Skin of body (tissue), 2 donors: ENCODE measurements around the gene TJP3. TPM values are rescaled to one million over a fixed set of nuclear protein-coding genes. Genes with fewer than 3 reads are reported as not detected.

Experiments
- DNase-seq: peaks from one replicate; lab custom pipeline; 2025; lab: John Stamatoyannopoulos, UW
- total RNA-seq: library from RNA; depleted of rRNA; stranded (reverse); fragments of >200 nt; gene quantifications from one replicate; pipeline ENCODE4 v1.2.3, GENCODE V29; 2014

Gene TJP3
- total RNA-seq, 1 donor from 2014 or later: 1.2 TPM

DNA sequence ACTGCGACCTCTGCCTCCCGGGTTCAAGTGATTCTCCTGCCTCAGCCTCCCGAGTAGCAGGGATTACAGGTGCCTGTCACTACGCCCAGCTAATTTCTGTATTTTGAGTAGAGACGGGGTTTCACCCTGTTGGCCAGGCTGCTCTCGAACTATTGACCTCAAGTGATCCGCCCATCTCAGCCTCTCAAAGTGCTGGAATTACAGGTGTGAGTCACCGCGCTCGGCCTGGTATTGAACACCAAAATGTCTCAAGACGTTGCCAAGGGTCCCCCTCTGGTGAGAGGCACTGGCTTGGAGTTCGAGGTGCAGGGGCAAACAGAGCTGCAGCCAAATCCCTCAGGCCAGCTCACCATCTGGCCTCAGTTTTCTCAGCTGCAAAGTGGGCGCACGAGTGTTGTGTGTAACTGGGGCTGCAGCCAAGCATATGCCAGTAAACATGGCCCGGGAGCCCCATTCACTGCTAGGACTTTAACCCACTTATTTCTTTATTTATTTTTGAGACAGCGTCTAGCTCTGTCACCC is 8.0 kb downstream of the TJP3 start:
- DNase-seq: no peak

DNA sequence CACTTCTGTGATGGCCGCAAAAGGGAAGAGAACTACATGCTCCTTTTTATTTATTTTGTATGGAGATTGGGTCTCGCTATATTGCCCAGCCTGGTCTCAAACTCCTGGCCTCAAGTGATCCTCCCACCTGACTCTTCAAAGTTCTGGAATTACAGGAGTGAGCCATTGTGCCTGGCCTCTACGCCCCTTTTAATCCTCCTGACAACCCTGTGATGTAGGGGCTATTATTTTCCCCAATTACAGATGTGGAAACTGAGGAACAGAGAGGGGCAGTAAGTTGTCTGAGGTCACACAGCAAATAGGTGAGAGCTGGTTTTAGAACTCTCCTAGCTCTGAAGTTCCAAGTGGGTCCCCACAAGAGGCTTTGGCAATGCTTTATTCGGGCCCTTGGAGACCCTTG is 11.7 kb downstream of the TJP3 start:
- DNase-seq: no peak

GRCh38 chr19:3720349-3720917 is 12.2 kb downstream of the TJP3 start:
- no peak for DNase-seq

- peak; percentile 35 for DNase-seq
These were observed 13.1 kb downstream of the TJP3 start for GRCh38 chr19:3721131-3721886.

- DNase-seq: no peak
These were observed 13.8 kb downstream of the TJP3 start for GRCh38 chr19:3721887-3722442.

GRCh38 chr19:3722443-3723109 is 14.4 kb downstream of the TJP3 start:
- DNase-seq: no peak

DNA sequence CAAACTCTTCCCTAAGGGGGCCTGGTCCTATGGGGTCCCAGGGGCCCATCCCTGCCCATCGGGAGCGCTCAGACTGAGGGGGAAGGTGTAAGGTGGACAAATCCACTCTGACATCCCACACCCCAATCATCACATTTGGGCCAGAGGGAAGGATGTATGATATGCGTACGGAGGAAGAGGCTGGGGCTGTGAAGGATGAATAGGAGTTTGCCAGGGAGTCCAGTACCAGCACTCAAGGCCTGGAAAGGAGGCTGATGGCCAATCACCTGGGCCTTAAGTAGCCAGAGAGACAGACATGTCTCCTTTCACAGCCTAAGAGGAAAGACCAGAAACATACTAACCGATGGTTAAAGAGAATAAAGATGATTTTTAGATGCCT is 14.9 kb downstream of the TJP3 start:
- no peak for DNase-seq

GRCh38 chr19:3723883-3724282 is 15.7 kb downstream of the TJP3 start:
- no peak for DNase-seq

DNA sequence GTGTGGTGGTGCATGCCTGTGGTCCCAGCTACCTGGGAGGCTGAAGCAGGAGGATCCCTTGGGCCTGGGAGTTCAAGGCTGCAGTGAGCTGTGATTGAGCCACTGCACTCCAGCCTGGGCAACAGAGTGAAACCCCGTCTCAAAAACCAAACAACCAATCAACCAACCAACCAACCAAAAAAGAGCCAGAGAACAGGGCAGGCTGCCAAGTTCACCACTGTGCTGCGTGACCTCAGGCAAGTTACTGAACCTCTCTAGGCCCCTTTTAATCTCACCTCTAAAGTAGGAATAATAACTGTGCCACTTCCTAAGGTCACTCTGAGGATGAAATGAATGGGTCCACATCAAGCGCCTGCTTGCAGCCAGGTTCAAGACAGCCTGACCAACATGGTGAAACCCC is 16.9 kb downstream of the TJP3 start:
- no peak for DNase-seq

DNA sequence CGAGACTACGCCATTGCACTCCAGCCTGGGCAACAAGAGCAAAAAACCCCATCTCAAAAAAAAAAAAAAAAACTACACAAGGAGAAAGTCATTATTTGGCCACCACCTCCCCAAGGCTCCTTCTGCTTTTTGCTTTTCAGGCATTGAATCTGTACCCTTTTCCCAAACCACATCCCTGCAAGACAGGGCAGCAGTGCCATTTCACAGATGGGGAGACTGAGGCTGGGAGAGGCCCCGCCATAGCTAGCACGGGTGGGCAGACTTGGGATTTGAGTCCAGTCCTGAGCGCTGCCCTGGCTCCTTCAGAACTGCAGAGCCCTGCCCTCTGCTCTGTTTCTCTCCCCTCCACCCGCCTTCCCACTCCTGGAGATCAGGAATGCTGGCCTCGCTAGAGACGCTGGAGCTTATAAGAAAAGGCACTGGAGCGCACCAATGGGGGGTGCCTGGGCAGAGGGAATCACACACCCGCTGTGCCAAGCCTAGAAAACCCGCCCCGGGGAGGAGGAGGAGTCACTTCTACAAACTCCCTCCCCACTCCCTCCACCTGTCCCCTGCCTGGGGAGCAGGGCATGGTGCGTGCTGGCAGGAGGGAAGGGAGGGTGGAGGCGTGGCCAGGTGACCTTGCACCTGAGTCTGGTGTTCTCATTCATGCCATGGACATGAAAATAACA is 17.6 kb downstream of the TJP3 start:
- DNase-seq: no peak

- DNase-seq: no peak
These were observed 22.3 kb downstream of the TJP3 start for GRCh38 chr19:3730457-3730958.

- DNase-seq: no peak
These were observed 23.9 kb downstream of the TJP3 start for GRCh38 chr19:3732108-3732507.

- DNase-seq: no peak
These were observed 25.5 kb downstream of the TJP3 start for GRCh38 chr19:3733549-3734309.

- DNase-seq: no peak
These were observed 26.1 kb downstream of the TJP3 start for GRCh38 chr19:3734310-3734600.

- no peak for DNase-seq
These were observed 28.0 kb downstream of the TJP3 start for GRCh38 chr19:3736106-3736724.

GRCh38 chr19:3737487-3738205 is 29.5 kb downstream of the TJP3 start:
- DNase-seq: no peak

GRCh38 chr19:3738477-3739220 is 30.5 kb downstream of the TJP3 start:
- DNase-seq: no peak

- DNase-seq: no peak
These were observed 32.2 kb downstream of the TJP3 start for GRCh38 chr19:3740431-3740830.

DNA sequence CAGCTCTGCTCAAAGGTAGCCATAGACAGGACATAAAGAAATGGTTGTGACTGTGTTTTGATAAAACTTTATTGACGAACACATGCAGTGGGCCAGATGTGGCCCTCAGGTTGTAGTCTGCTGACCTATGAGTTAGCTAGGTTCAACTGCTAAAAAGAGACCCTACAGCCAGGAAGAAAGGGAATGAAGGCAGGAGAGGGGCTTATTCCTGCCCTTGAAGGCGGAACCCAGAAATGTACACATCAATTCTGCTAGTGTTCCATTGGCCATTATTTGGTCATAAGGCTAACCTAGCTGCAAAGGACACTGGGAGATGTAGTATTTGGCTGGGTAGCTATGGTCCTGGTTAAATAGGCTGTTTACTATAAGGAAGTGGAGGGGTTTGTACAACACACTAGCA is 35.3 kb downstream of the TJP3 start:
- DNase-seq: no peak
